GM13976 (cell line): ENCODE measurements around the gene RTRAF.

Experiments
- DNase-seq: peaks from one replicate; pipeline ENCODE4 v3.0.0; 2012; ENCODE audit warnings: low spot score
- CTCF ChIP-seq: IDR thresholded peaks from 2 replicates; pipeline ENCODE4 v1.5.1; 2012; ENCODE audit warnings: borderline replicate concordance, mild to moderate bottlenecking; ENCODE audit not compliant: insufficient read depth; ENCODE audit errors: extremely low read depth, missing control alignments, control extremely low read depth
- in situ Hi-C: fragments of 300-500 bp; cut with MboI; formaldehyde crosslinking; loops from one replicate; pipeline ENCODE4 v1.12.0; 2022; ENCODE audit warnings: low sequenced_read_pairs, mixed read lengths, inconsistent platforms; ENCODE audit not compliant: unreplicated experiment

RTRAF gene

GRCh38 chr14:52051251-52051650 lies 61.9 kb downstream of the RTRAF start:
- TF ChIP-seq CTCF = no peak
- in situ Hi-C loops = no loop called here
- no peak for DNase-seq

DNA sequence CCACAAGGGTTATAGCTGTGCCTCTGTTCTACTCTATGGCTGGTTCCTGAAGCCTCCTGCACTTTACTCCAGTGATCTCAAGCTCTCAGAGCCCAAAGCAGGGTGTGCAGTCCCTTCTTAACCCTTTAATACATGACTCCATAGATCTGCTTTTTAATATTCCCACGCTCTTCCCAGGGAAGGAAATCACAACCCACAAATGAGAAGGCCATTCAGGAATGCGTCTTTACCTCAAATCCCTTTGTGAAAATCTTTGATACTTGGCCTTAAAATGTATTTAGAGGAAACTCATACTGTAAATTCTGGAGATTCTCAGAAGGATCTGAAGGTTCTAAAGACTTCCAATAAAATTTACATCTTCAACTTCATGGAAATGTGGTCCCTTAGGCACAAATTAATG lies 62.5 kb downstream of the RTRAF start:
- in situ Hi-C loops = no loop called here
- no peak for DNase-seq
- TF ChIP-seq CTCF = no peak

- no peak for TF ChIP-seq CTCF
- in situ Hi-C loops = no loop called here
- no peak for DNase-seq
These were observed 63.1 kb downstream of the RTRAF start for GRCh38 chr14:52052288-52052943.

GRCh38 chr14:52053044-52053443 lies 63.7 kb downstream of the RTRAF start:
- no peak for TF ChIP-seq CTCF
- DNase-seq = no peak
- in situ Hi-C loops = no loop called here

DNA sequence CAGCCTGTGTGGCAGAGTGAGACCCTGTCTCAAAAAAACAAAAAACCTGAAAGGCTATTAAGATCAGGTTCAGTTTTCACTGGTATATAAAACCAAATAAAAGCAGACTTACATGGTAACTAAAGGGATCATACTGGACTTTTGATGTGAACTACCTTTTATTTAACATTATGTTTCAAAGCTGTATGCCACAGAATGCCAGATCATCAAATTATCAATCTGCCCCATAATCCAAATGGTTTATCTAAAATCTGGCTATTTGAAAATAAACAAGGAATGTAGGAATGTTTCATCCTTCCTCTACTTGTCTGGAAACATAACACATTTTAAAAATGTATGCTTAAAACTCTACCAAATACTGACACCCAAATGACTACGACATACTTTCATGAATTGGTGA lies 65.3 kb downstream of the RTRAF start:
- TF ChIP-seq CTCF = no peak
- in situ Hi-C loops = no loop called here

GRCh38 chr14:52055167-52055566 lies 65.8 kb downstream of the RTRAF start:
- in situ Hi-C loops = no loop called here
- DNase-seq = no peak
- TF ChIP-seq CTCF = no peak

More for the DNA sequence above, 65.3 kb downstream of the RTRAF start:
- no peak for DNase-seq
